ENCODE measurements around the gene ZFR2. TPM values are rescaled to one million over a fixed set of nuclear protein-coding genes. Genes with fewer than 3 reads are reported as not detected.

Gene ZFR2
- total RNA-seq, 2 experiments from 2014 or later, result 0.73 to 0.82 TPM

GRCh38 chr19:3805859-3806258 lies 63.0 kb downstream of the ZFR2 start:
- TF ChIP-seq CTCF (IDR thresholded peaks at IDR 0.05), result no peak
- H3K9me3 Mint-ChIP-seq, result no peaks in the 10 kb centered on the region

GRCh38 chr19:3804429-3804828 lies 64.4 kb downstream of the ZFR2 start:
- Mint-ChIP-seq H3K27me3 (no peaks in the 10 kb centered on the region), H3K4me1 (ENCODE audit: low read depth) (peaks cover 9% of the 10 kb centered on the region), H3K4me3 (no peak overlapping the region), H3K27ac (no peak overlapping the region), H3K36me3 (ENCODE audit: low read depth) (no peaks in the 10 kb centered on the region), H3K9me3 (no peaks in the 10 kb centered on the region)
- Histone ChIP-seq H3K4me3 (ENCODE audit: low read length) (no peak overlapping the region), H3K36me3 (ENCODE audit: insufficient read depth, low read length) (no peaks in the 10 kb centered on the region), H3K9me3 (ENCODE audit: control insufficient read depth in 1 of 2, insufficient read depth in 1 of 2, low read length in 2 of 2) (peaks cover 0 to 21% of the 10 kb centered on the region in 2 experiments), H3K27me3 (ENCODE audit: control insufficient read depth in 1 of 2, insufficient read depth in 2 of 2, low read length in 2 of 2) (no peaks in the 10 kb centered on the region), H3K4me1 (ENCODE audit: insufficient read depth, low read length) (peaks cover 24% of the 10 kb centered on the region), H3K27ac (ENCODE audit: low read depth in 1 of 2, low read length in 2 of 2) (no peak overlapping the region)
- DNase-seq, result no peak
- no peak for ATAC-seq (ENCODE audit: poor library complexity)
- ChIA-PET POLR2A (interaction anchor here (1.1 kb wide), 1 partner anchor 43 kb away, joined by 5 read pairs; the partner anchor contains the start of gene APBA3), CTCF (no interaction called here)
- TF ChIP-seq CTCF (IDR thresholded peaks at IDR 0.05), result no peak
- intact Hi-C loops (cut with DNase I, micrococcal nuclease), result no loop called here

More at GRCh38 chr19:3805859-3806258, 63.0 kb downstream of the ZFR2 start:
- Histone ChIP-seq H3K27me3 (ENCODE audit: control insufficient read depth in 1 of 2, insufficient read depth in 2 of 2, low read length in 2 of 2) (no peaks in the 10 kb centered on the region), H3K4me3 (ENCODE audit: low read length) (no peak overlapping the region), H3K4me1 (ENCODE audit: insufficient read depth, low read length) (peaks cover 27% of the 10 kb centered on the region), H3K27ac (ENCODE audit: low read depth in 1 of 2, low read length in 2 of 2) (no peak overlapping the region), H3K9me3 (ENCODE audit: control insufficient read depth in 1 of 2, insufficient read depth in 1 of 2, low read length in 2 of 2) (peaks cover 0 to 21% of the 10 kb centered on the region in 2 experiments), H3K36me3 (ENCODE audit: insufficient read depth, low read length) (no peaks in the 10 kb centered on the region)
- ATAC-seq (ENCODE audit: poor library complexity) (no peak), DNase-seq (no peak)
- Mint-ChIP-seq H3K27me3 (no peaks in the 10 kb centered on the region), H3K4me3 (no peak overlapping the region), H3K27ac (no peak overlapping the region), H3K36me3 (ENCODE audit: low read depth) (no peaks in the 10 kb centered on the region), H3K4me1 (ENCODE audit: low read depth) (peaks cover 9% of the 10 kb centered on the region)
- POLR2A ChIA-PET, result no interaction called here
- CTCF ChIA-PET, result no interaction called here
- intact Hi-C loops (cut with DNase I, micrococcal nuclease), result no loop called here

GRCh38 chr19:3803986-3804385 lies 64.9 kb downstream of the ZFR2 start:
- H3K36me3 Mint-ChIP-seq (ENCODE audit: low read depth), result no peaks in the 10 kb centered on the region
- no peak for TF ChIP-seq CTCF (IDR thresholded peaks at IDR 0.05)
- no peak overlapping the region for H3K4me3 Mint-ChIP-seq
- Histone ChIP-seq H3K27me3 (ENCODE audit: control insufficient read depth in 1 of 2, insufficient read depth in 2 of 2, low read length in 2 of 2) (no peaks in the 10 kb centered on the region), H3K4me1 (ENCODE audit: insufficient read depth, low read length) (peaks cover 28% of the 10 kb centered on the region), H3K4me3 (ENCODE audit: low read length) (no peak overlapping the region), H3K36me3 (ENCODE audit: insufficient read depth, low read length) (no peaks in the 10 kb centered on the region), H3K27ac (ENCODE audit: low read depth in 1 of 2, low read length in 2 of 2) (no peak overlapping the region), H3K9me3 (ENCODE audit: control insufficient read depth in 1 of 2, insufficient read depth in 1 of 2, low read length in 2 of 2) (peaks cover 0 to 18% of the 10 kb centered on the region in 2 experiments)
- ChIA-PET CTCF (no interaction called here), POLR2A (no interaction called here)
- peaks cover 13% of the 10 kb centered on the region for H3K4me1 Mint-ChIP-seq (ENCODE audit: low read depth)
- H3K9me3 Mint-ChIP-seq, result no peaks in the 10 kb centered on the region
- ATAC-seq (ENCODE audit: poor library complexity), result no peak
- H3K27me3 Mint-ChIP-seq, result no peaks in the 10 kb centered on the region
- intact Hi-C loops (cut with DNase I, micrococcal nuclease), result no loop called here
- no peak overlapping the region for H3K27ac Mint-ChIP-seq
- DNase-seq, result no peak
